Measurements from ENCODE around the gene ARAP1.

DNA sequence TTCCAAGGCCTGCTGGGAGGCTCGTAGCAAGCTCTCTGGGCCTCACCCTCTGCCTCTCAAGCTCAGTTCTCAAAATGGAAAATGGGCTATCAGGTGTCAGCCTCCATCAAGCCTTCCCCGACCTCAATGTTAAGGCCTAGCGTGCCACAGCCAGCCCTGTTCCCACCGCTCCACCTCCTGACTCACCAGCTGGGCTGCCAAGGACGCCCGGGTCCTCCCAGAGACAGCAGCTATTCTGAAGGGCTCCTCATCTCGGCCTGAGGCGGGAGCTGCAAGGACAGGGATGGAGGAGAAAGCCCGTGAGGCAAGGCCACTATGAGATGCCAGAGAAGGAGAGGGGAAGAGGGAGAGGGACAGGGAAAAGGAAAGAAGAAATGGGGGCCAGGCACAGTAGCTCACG lies 19.9 kb downstream of the ARAP1 start:
- TF ChIP-seq, protein P1, sequence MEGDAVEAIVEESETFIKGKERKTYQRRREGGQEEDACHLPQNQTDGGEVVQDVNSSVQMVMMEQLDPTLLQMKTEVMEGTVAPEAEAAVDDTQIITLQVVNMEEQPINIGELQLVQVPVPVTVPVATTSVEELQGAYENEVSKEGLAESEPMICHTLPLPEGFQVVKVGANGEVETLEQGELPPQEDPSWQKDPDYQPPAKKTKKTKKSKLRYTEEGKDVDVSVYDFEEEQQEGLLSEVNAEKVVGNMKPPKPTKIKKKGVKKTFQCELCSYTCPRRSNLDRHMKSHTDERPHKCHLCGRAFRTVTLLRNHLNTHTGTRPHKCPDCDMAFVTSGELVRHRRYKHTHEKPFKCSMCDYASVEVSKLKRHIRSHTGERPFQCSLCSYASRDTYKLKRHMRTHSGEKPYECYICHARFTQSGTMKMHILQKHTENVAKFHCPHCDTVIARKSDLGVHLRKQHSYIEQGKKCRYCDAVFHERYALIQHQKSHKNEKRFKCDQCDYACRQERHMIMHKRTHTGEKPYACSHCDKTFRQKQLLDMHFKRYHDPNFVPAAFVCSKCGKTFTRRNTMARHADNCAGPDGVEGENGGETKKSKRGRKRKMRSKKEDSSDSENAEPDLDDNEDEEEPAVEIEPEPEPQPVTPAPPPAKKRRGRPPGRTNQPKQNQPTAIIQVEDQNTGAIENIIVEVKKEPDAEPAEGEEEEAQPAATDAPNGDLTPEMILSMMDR (conservative IDR thresholded peaks at IDR 0.05; ENCODE audit: low read depth, low read length): no peak
- TF ChIP-seq EZH2 (IDR thresholded peaks at IDR 0.05; ENCODE audit: borderline replicate concordance, low read depth, low read length, poor library complexity, severe bottlenecking): no peak

All from A673 (cell line).